ENCODE measurements around the gene SSBP4.

GRCh38 chr19:18427080-18427742 lies 8.0 kb downstream of the SSBP4 start:
- TF ChIP-seq, protein P1, sequence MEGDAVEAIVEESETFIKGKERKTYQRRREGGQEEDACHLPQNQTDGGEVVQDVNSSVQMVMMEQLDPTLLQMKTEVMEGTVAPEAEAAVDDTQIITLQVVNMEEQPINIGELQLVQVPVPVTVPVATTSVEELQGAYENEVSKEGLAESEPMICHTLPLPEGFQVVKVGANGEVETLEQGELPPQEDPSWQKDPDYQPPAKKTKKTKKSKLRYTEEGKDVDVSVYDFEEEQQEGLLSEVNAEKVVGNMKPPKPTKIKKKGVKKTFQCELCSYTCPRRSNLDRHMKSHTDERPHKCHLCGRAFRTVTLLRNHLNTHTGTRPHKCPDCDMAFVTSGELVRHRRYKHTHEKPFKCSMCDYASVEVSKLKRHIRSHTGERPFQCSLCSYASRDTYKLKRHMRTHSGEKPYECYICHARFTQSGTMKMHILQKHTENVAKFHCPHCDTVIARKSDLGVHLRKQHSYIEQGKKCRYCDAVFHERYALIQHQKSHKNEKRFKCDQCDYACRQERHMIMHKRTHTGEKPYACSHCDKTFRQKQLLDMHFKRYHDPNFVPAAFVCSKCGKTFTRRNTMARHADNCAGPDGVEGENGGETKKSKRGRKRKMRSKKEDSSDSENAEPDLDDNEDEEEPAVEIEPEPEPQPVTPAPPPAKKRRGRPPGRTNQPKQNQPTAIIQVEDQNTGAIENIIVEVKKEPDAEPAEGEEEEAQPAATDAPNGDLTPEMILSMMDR (IDR thresholded peaks at IDR 0.05), result no peak
- TF ChIP-seq POLR2A (IDR thresholded peaks at IDR 0.05), result no peak
